ENCODE measurements around the gene TNC. TPM values are rescaled to one million over a fixed set of nuclear protein-coding genes. Genes with fewer than 3 reads are reported as not detected.

Gene TNC
- not detected in 2 replicates for total RNA-seq

GRCh38 chr9:115117999-115118878 is at the start of gene TNC:
TSS of gene TNC (minus strand) at chr9:115118157. CDS start at chr9:115091018, 27,139 bp downstream.
- ATAC-seq (ENCODE audit: low read depth) (no peak), DNase-seq (no peak)
- TF ChIP-seq CTCF (IDR thresholded peaks at IDR 0.05) = no peak
- Mint-ChIP-seq H3K4me1 (peaks cover 1% of the 10 kb centered on the region), H3K9me3 (no peaks in the 10 kb centered on the region), H3K4me3 (peak within 1 kb of the TSS; percentile 5), H3K36me3 (ENCODE audit: low read depth) (no peaks in the 10 kb centered on the region), H3K27ac (no peak within 1 kb of the TSS), H3K27me3 (peaks cover 66% of the 10 kb centered on the region)
- POLR2A ChIA-PET = interaction anchor here (0.6 kb wide), 1 partner anchor 9 kb away, joined by 5 read pairs; no protein-coding TSS in a partner anchor
- intact Hi-C loops (cut with micrococcal nuclease) = no loop called here
- CTCF ChIA-PET = no interaction called here

- ATAC-seq (ENCODE audit: low read depth) (no peak), DNase-seq (no peak)
- POLR2A ChIA-PET = no interaction called here
- no peak for TF ChIP-seq CTCF (IDR thresholded peaks at IDR 0.05)
- CTCF ChIA-PET = no interaction called here
- Mint-ChIP-seq H3K27ac (no peak overlapping the region), H3K36me3 (ENCODE audit: low read depth) (no peaks in the 10 kb centered on the region), H3K4me3 (no peak overlapping the region), H3K27me3 (no peaks in the 10 kb centered on the region), H3K9me3 (peaks cover 4% of the 10 kb centered on the region), H3K4me1 (no peaks in the 10 kb centered on the region)
- intact Hi-C loops (cut with micrococcal nuclease) = no loop called here
Measured at GRCh38 chr9:115167175-115167574, 49.2 kb upstream of the TNC start.

GRCh38 chr9:115165233-115165632 is 47.3 kb upstream of the TNC start:
- POLR2A ChIA-PET = no interaction called here
- no peak overlapping the region for H3K4me3 Mint-ChIP-seq
- ATAC-seq (ENCODE audit: low read depth) = no peak

GRCh38 chr9:115164511-115164974 is 46.6 kb upstream of the TNC start:
- DNase-seq (no peak), ATAC-seq (ENCODE audit: low read depth) (no peak)
- POLR2A ChIA-PET = no interaction called here
- no peaks in the 10 kb centered on the region for H3K36me3 Mint-ChIP-seq (ENCODE audit: low read depth)
- CTCF ChIA-PET = no interaction called here
- H3K27ac Mint-ChIP-seq = no peak overlapping the region
- intact Hi-C loops (cut with micrococcal nuclease) = no loop called here
- H3K4me1 Mint-ChIP-seq = no peaks in the 10 kb centered on the region
- no peak for TF ChIP-seq CTCF (IDR thresholded peaks at IDR 0.05)
- H3K9me3 Mint-ChIP-seq = peaks cover 4% of the 10 kb centered on the region
- H3K27me3 Mint-ChIP-seq = no peaks in the 10 kb centered on the region
- H3K4me3 Mint-ChIP-seq = no peak overlapping the region

More at GRCh38 chr9:115165233-115165632, 47.3 kb upstream of the TNC start:
- Mint-ChIP-seq H3K27ac (no peak overlapping the region), H3K9me3 (peaks cover 4% of the 10 kb centered on the region), H3K4me1 (no peaks in the 10 kb centered on the region), H3K36me3 (ENCODE audit: low read depth) (no peaks in the 10 kb centered on the region), H3K27me3 (no peaks in the 10 kb centered on the region)
- intact Hi-C loops (cut with micrococcal nuclease) = no loop called here
- CTCF ChIA-PET = no interaction called here
- no peak for DNase-seq
- TF ChIP-seq CTCF (IDR thresholded peaks at IDR 0.05) = no peak

- H3K27ac Mint-ChIP-seq = no peak overlapping the region
- peaks cover 4% of the 10 kb centered on the region for H3K9me3 Mint-ChIP-seq
- H3K36me3 Mint-ChIP-seq (ENCODE audit: low read depth) = no peaks in the 10 kb centered on the region
- H3K4me1 Mint-ChIP-seq = no peaks in the 10 kb centered on the region
- intact Hi-C loops (cut with micrococcal nuclease) = no loop called here
- H3K27me3 Mint-ChIP-seq = no peaks in the 10 kb centered on the region
- no peak for ATAC-seq (ENCODE audit: low read depth)
- no peak overlapping the region for H3K4me3 Mint-ChIP-seq
- no peak for TF ChIP-seq CTCF (IDR thresholded peaks at IDR 0.05)
- DNase-seq = no peak
- CTCF ChIA-PET = no interaction called here
- POLR2A ChIA-PET = no interaction called here
Measured at GRCh38 chr9:115162946-115163345, 45.0 kb upstream of the TNC start.
